Measurements from ENCODE around the gene AP2B1.

Gene AP2B1

DNA sequence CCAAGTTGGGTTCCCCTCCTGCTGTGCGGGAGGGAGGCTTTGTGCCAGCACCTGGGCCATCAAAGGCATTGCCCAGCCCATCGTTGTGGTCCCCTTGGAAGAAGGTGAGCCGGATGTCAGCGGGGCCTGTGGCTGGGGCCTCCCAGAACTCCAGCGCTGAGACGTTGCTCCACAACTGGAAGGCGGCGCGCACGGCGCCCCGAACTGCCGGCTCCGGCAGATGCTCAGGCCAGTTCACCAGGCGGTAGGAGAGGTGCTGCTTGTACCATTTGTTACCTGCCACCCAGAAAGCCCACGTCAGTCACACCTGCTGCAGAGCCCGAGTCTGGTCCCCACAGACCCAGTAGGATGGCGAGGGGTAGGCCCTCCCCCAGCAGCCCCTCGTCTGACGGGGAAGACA lies 186.0 kb downstream of the AP2B1 start:
- DNase-seq (ENCODE audit: low read depth in 2 of 2): no peak

DNA sequence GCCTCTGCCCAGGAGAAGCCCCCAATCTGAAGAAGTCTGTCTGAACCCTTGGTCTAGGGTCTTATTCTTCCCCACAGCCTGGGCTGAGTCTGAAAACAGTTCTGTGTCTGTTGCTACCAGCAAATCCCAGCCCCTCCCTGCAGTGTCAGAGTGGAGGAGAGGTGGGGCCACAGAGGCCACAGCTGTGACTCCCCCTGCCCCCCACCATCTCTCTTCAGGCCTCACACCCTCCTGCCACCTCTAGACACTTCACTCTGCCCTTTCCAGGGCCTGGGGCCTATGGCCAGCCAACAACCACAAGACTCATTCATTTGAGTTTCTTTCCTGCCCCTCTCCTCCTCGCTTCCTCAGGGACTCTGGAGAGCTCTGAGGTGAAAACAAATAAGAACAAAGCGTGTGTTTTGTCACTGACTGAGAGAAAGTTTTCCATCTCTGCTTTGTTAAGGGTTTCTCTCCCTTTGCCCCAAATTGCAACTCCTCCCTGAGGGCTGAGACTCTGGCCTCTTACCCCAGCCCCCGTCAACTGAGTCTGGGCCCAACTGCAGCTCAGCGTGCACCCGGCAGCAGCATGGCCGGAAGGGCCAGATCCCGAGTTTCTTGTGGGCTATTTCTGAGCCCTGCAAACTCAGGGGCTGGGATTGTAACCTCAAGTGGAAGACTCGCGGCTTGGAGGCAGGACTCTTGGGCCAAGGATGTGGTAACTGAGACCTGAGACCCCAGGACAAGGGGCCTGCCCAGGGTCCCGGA lies 186.7 kb downstream of the AP2B1 start:
- DNase-seq (ENCODE audit: low read depth in 2 of 2): no peak

DNA sequence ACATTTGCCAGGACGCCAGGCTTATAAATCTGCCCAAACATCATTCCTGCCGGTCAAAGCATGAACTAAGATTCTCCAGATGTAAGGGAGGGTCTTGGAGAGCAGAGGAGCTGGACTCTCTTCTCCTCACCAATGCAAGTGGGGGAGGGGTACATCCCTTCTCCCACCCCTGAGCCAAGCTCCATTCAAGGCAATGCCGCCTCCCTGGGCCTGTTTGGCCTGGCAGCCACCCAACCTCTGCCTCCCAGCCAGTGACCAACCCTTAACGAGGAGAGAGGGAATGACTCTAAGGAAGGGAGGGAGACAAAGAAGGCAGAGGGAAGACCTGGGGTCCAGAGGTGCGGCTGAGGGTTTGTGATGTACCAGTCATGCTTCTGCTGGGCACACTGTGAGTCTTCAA lies 187.4 kb downstream of the AP2B1 start:
- DNase-seq (ENCODE audit: low read depth in 2 of 2): no peak

DNA sequence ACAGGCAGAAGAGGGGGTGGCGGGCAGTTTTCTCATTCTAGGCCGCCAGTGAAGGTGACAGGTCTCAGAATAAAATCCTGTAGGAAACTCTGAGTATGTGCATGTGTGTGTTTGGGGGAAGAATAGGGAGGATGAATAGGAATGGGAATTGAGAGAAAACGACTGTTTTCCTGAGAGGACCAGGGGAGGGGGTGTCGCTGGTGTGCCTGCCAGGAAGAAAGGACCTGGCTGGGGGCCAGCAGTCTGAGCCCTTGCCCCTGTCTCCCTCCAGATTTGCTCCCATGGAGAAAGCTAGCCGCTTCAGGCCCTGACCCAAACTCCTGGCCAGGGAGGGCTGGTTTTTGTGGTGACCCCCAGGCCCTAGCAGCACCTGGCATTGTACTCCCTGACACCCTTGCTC lies 187.9 kb downstream of the AP2B1 start:
- DNase-seq (ENCODE audit: low read depth in 2 of 2): no peak

DNA sequence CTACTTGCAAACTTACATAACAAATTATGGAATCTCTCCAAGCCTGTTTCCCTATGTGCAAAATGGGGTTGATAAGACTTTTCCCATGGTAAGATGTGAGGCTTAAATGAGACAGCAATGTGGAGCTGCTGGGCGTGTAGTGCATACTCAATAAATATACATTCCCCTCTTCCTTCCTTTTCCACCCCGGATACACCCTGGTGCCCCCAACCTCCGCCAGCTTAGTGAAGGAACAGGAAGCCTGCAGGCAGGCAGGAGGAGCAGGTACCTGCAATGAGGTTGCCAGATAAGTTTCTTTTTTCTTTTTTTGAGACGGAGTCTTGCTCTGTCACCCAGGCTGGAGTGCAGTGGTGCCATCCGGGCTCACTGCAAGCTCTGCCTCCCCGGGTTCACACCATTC lies 188.5 kb downstream of the AP2B1 start:
- DNase-seq (ENCODE audit: low read depth in 2 of 2): no peak
